Activated CD4-positive, alpha-beta T cell treated with anti-CD3 and anti-CD28 coated beads for 36 hours (primary cell): ENCODE measurements around the gene ZNF181. TPM values are rescaled to one million over a fixed set of nuclear protein-coding genes. Genes with fewer than 3 reads are reported as not detected.

Experiments used
- ATAC-seq: fragments of 200-7000 bp; cut with Tn5 transposase; one replicate; pipeline ENCODE4 v1.10.0; 2021; ENCODE audit warnings: mild to moderate bottlenecking, moderate library complexity
- CTCF ChIA-PET: fragments of 350-600 bp; sonication (Branson Sonifier 250); formaldehyde crosslinking; loops from one replicate; lab custom pipeline; 2021; ENCODE audit warnings: antibody characterized with exemption; lab: Charles Lee
- POLR2A ChIA-PET: fragments of 350-600 bp; sonication (Branson Sonifier 250); formaldehyde crosslinking; loops from one replicate; lab custom pipeline; 2021; ENCODE audit warnings: antibody characterized with exemption, inconsistent platforms; lab: Charles Lee
- DNase-seq: peaks from one replicate; pipeline ENCODE4 v3.0.0-alpha.2; 2020
- H3K27ac Mint-ChIP-seq: one replicate; pipeline ENCODE4 v1.8.0; 2021; ENCODE audit warnings: mixed read lengths
- H3K27me3 Mint-ChIP-seq: one replicate; pipeline ENCODE4 v1.8.0; 2021; ENCODE audit warnings: mixed read lengths
- H3K36me3 Mint-ChIP-seq: one replicate; pipeline ENCODE4 v1.8.0; 2021; ENCODE audit warnings: low read depth, mixed read lengths
- H3K4me1 Mint-ChIP-seq: one replicate; pipeline ENCODE4 v1.8.0; 2021; ENCODE audit warnings: mixed read lengths
- H3K4me3 Mint-ChIP-seq: one replicate; pipeline ENCODE4 v1.8.0; 2021; ENCODE audit warnings: mild to moderate bottlenecking, moderate library complexity, mixed read lengths
- H3K9me3 Mint-ChIP-seq: one replicate; pipeline ENCODE4 v1.8.0; 2021; ENCODE audit warnings: low read depth, mixed read lengths
- intact Hi-C, 2 experiments: fragments of 100-400 bp; cut with DNase I in 1 of 2; cut with micrococcal nuclease in 1 of 2; formaldehyde crosslinking; loops; one replicate each; pipeline versions ENCODE4 v1.14.2 to v1.15.1; 2022 to 2024; cut with DNase I, micrococcal nuclease
- total RNA-seq, 2 experiments: library from RNA; stranded (reverse); gene quantifications; one replicate each; pipeline ENCODE4 v1.2.3, GENCODE V29; 2021

ZNF181 gene
- total RNA-seq, 2 experiments from 2014 or later: 4.5 TPM

DNA sequence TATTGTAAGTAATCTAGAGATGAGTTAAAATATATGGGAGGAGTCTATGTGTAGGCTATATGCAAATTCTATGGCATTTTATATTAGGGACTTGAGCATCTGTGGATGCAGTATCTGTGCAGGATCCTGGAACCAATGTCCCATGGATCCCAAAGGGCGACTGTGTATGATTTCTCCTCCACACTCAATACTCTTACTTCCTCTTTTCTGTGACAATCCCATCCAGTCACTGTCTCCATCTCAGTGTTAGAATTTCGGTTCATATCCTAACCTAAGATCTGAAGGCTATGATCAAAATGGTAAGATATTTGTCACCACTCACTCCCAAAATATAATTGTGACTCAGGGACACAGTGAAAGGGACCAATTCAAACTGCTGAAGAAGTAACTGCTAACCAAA, 54.0 kb downstream of the ZNF181 start:
- POLR2A ChIA-PET: no interaction called here
- ATAC-seq (no peak), DNase-seq (no peak)
- H3K4me1 Mint-ChIP-seq: no peaks in the 10 kb centered on the region
- intact Hi-C loops: no loop called here
- H3K4me3 Mint-ChIP-seq: no peak overlapping the region
- no peaks in the 10 kb centered on the region for H3K27me3 Mint-ChIP-seq
- H3K27ac Mint-ChIP-seq: no peak overlapping the region
- CTCF ChIA-PET: interaction anchor here (1.0 kb wide), 1 partner anchor 9 kb away, joined by 3 read pairs; no protein-coding TSS in a partner anchor
- no peaks in the 10 kb centered on the region for H3K9me3 Mint-ChIP-seq
- H3K36me3 Mint-ChIP-seq: peaks cover 2% of the 10 kb centered on the region

DNA sequence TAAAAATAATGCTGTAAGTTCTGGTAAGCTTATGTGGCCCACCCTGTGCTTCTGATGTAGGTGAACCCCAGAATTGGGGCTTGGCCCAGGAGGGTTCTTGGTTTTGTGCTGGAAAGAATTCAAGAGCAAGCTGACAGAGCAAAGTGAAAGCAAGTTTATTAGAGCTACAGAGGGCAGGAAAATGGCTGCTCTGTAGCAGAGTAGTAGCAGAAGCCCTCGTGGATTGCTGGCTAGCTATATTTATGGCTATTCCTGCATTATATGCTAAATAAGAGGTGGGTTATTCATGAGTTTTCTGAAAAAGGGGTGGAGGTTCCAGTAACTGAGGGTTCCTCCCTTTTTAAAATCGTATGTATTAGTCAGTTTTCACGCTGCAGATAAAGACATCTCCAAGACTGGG, 59.5 kb downstream of the ZNF181 start:
- DNase-seq (no peak), ATAC-seq (no peak)
- POLR2A ChIA-PET: no interaction called here
- Mint-ChIP-seq H3K27ac (no peak overlapping the region), H3K4me3 (no peak overlapping the region), H3K4me1 (peaks cover 5% of the 10 kb centered on the region), H3K9me3 (peaks cover 9% of the 10 kb centered on the region), H3K27me3 (no peaks in the 10 kb centered on the region), H3K36me3 (peaks cover 4% of the 10 kb centered on the region)
- intact Hi-C loops: no loop called here
- CTCF ChIA-PET: interaction anchor here (0.6 kb wide), 1 partner anchor 756 kb away, joined by 5 read pairs; no protein-coding TSS in a partner anchor

- ATAC-seq: no peak
- Mint-ChIP-seq H3K27me3 (no peaks in the 10 kb centered on the region), H3K27ac (no peak overlapping the region), H3K9me3 (peaks cover 14% of the 10 kb centered on the region), H3K36me3 (peaks cover 4% of the 10 kb centered on the region), H3K4me3 (no peak overlapping the region), H3K4me1 (peaks cover 5% of the 10 kb centered on the region)
- intact Hi-C loops: no loop called here
- ChIA-PET CTCF (interaction anchor here (1.2 kb wide), 1 partner anchor 14 kb away, joined by 4 read pairs; no protein-coding TSS in a partner anchor), POLR2A (no interaction called here)
- no peak for DNase-seq
Measured at GRCh38 chr19:34794066-34794960, 60.3 kb downstream of the ZNF181 start.

Other genes starting within 250 kb of the ZNF181 start
- gene SCGB2B2, start 57.1 kb upstream of the ZNF181 start, total RNA-seq: under 1 TPM; 0.37 to 0.41 TPM
- gene ZNF302, start 56.6 kb upstream of the ZNF181 start, total RNA-seq: 10 to 100 TPM; 17.1 to 17.6 TPM
- 1 to 10 TPM; 3.5 to 3.7 TPM for gene ZNF599, start 39.0 kb downstream of the ZNF181 start, total RNA-seq
- gene ZNF30, start 192.7 kb downstream of the ZNF181 start, total RNA-seq: 1 to 10 TPM; 5.7 to 6.2 TPM
- gene ZNF792, start 230.0 kb downstream of the ZNF181 start, total RNA-seq: 1 to 10 TPM; 5.6 to 5.7 TPM